H1 (cell line): ENCODE results near the gene PUS7L. TPM values are rescaled to one million over a fixed set of nuclear protein-coding genes. Genes with fewer than 3 reads are reported as not detected.

Experiments used
- CTCF ChIA-PET: fragments of 300-600 bp; sonication (Branson Sonifier 250); formaldehyde crosslinking; loops from one replicate; lab custom pipeline; 2021; ENCODE audit not compliant: partially characterized antibody; lab: Charles Lee
- POLR2A ChIA-PET: fragments of 300-600 bp; sonication (Branson Sonifier 250); formaldehyde crosslinking; loops from one replicate; lab custom pipeline; 2021; ENCODE audit warnings: inconsistent platforms; ENCODE audit not compliant: partially characterized antibody; lab: Charles Lee
- DNase-seq, 2 experiments: peaks; one replicate each; pipeline versions ENCODE4 v3.0.0 to v3.0.0-alpha.2; 2010 to 2022; ENCODE audit warnings: low spot score in 2 of 2, low read depth in 1 of 2, mixed read lengths in 1 of 2
- FAIRE-seq: peaks from 2 replicates; lab custom pipeline; 2011; peaks lifted over from hg19 to GRCh38; lab: Jason Lieb, UNC
- H2AFZ ChIP-seq: 2 replicates; pipeline ENCODE4 v1.8.1; 2012; ENCODE audit warnings: low read length, inconsistent platforms
- H2AK5ac ChIP-seq: 2 replicates; pipeline ENCODE4 v1.6.1; 2013; ENCODE audit warnings: low read depth, low read length
- H2BK120ac ChIP-seq: replicated peaks from 2 replicates; pipeline ENCODE3; 2013; ENCODE audit warnings: low read depth, low read length, inconsistent platforms
- H2BK12ac ChIP-seq: 2 replicates; pipeline ENCODE4 v1.6.1; 2013; ENCODE audit warnings: low read depth, low read length
- H2BK15ac ChIP-seq: 2 replicates; pipeline ENCODE4 v1.6.1; 2013; ENCODE audit warnings: low read length
- H2BK20ac ChIP-seq: 2 replicates; pipeline ENCODE4 v1.6.1; 2013; ENCODE audit warnings: low read length
- H2BK5ac ChIP-seq: 2 replicates; pipeline ENCODE4 v1.6.1; 2013; ENCODE audit warnings: low read depth, low read length
- H3K14ac ChIP-seq: 2 replicates; pipeline ENCODE4 v1.6.1; 2013; ENCODE audit warnings: inconsistent platforms; ENCODE audit not compliant: insufficient read length
- H3K18ac ChIP-seq: 2 replicates; pipeline ENCODE4 v1.6.1; 2013; ENCODE audit warnings: low read length; ENCODE audit errors: extremely low read depth
- H3K23ac ChIP-seq: 2 replicates; pipeline ENCODE4 v1.6.1; 2013; ENCODE audit warnings: inconsistent platforms; ENCODE audit not compliant: insufficient read length
- H3K23me2 ChIP-seq: 2 replicates; pipeline ENCODE4 v1.6.1; 2013; ENCODE audit warnings: low read depth, low read length
- H3K27ac ChIP-seq: 2 replicates; pipeline ENCODE4 v1.6.1; 2011; ENCODE audit warnings: low read depth, low read length, inconsistent platforms
- H3K27me3 ChIP-seq, 4 experiments: replicated peaks in 1 of 4; 1 replicate in 1 of 4; 2 replicates in 3 of 4; pipeline versions ENCODE4 v1.6.1 to v1.8.1; 2011 to 2013; ENCODE audit warnings: low read length in 3 of 4, mild to moderate bottlenecking in 3 of 4, inconsistent platforms in 2 of 4, mixed read lengths in 2 of 4, moderate library complexity in 1 of 4; ENCODE audit not compliant: control insufficient read depth in 3 of 4, insufficient read depth in 3 of 4; ENCODE audit errors: extremely low read depth in 1 of 4
- H3K36me3 ChIP-seq, 4 experiments: 2 replicates each; pipeline versions ENCODE4 v1.6.1 to v1.8.1; 2011 to 2013; ENCODE audit warnings: mild to moderate bottlenecking in 4 of 4, low read length in 3 of 4, moderate library complexity in 2 of 4, control low read depth in 1 of 4, inconsistent platforms in 1 of 4; ENCODE audit not compliant: insufficient read depth in 4 of 4, control insufficient read depth in 2 of 4
- H3K4ac ChIP-seq: replicated peaks from 2 replicates; pipeline ENCODE3; 2013; ENCODE audit warnings: low read length, low read depth, mixed read lengths, inconsistent platforms; ENCODE audit not compliant: insufficient read length
- H3K4me1 ChIP-seq, 4 experiments: replicated peaks in 1 of 4; 1 replicate in 1 of 4; 2 replicates in 3 of 4; pipeline versions ENCODE4 v1.6.1 to v1.8.1; 2011 to 2013; ENCODE audit warnings: low read length in 3 of 4, inconsistent platforms in 2 of 4, mixed read lengths in 1 of 4; ENCODE audit not compliant: insufficient read depth in 4 of 4, control insufficient read depth in 3 of 4
- H3K4me2 ChIP-seq, 2 experiments: 2 replicates each; pipeline versions ENCODE4 v1.6.1 to v1.8.1; 2011 to 2013; ENCODE audit warnings: low read depth in 2 of 2, low read length in 2 of 2, control low read depth in 1 of 2, inconsistent platforms in 1 of 2, mild to moderate bottlenecking in 1 of 2; ENCODE audit not compliant: insufficient read depth in 1 of 2
- H3K4me3 ChIP-seq, 4 experiments: fragments of 200-600, 300-600 bp in 1 of 4; sonication (generic), shearing (Covaris generic), sonication (Bioruptor Twin) in 1 of 4; 2 replicates each; pipeline versions ENCODE4 v1.5.1 to v1.8.1; 2011 to 2016; ENCODE audit warnings: low read length in 4 of 4, low read depth in 3 of 4, control low read depth in 2 of 4, inconsistent platforms in 2 of 4, mild to moderate bottlenecking in 2 of 4, mixed read lengths in 1 of 4, moderate library complexity in 1 of 4; ENCODE audit not compliant: insufficient read depth in 2 of 4; ENCODE audit errors: extremely low read depth in 1 of 4
- H3K56ac ChIP-seq: replicated peaks from 2 replicates; pipeline ENCODE3; 2013; ENCODE audit warnings: low read depth, mild to moderate bottlenecking, mixed read lengths, low read length, inconsistent platforms; ENCODE audit not compliant: insufficient read length
- H3K79me1 ChIP-seq: 2 replicates; pipeline ENCODE4 v1.6.1; 2013; ENCODE audit warnings: low read depth, low read length, control low read depth
- H3K79me2 ChIP-seq, 2 experiments: 2 replicates each; pipeline versions ENCODE4 v1.6.1 to v1.8.1; 2012 to 2013; ENCODE audit warnings: low read length in 2 of 2, mild to moderate bottlenecking in 2 of 2, inconsistent platforms in 1 of 2; ENCODE audit not compliant: insufficient read depth in 2 of 2, control insufficient read depth in 1 of 2
- H3K9ac ChIP-seq, 4 experiments: replicated peaks in 1 of 4; 1 replicate in 1 of 4; 2 replicates in 3 of 4; pipeline versions ENCODE4 v1.6.1 to v1.8.1; 2011 to 2013; ENCODE audit warnings: low read depth in 3 of 4, low read length in 3 of 4, control low read depth in 2 of 4, mild to moderate bottlenecking in 2 of 4, moderate library complexity in 2 of 4, inconsistent platforms in 1 of 4; ENCODE audit errors: extremely low read depth in 1 of 4
- H3K9me3 ChIP-seq, 2 experiments: 2 replicates each; pipeline versions ENCODE4 v1.6.1 to v1.8.1; 2012 to 2013; ENCODE audit warnings: mild to moderate bottlenecking in 2 of 2, moderate library complexity in 2 of 2, control low read depth in 1 of 2, inconsistent platforms in 1 of 2, low read depth in 1 of 2, low read length in 1 of 2, mixed read lengths in 1 of 2; ENCODE audit not compliant: insufficient read depth in 2 of 2
- H4K20me1 ChIP-seq, 2 experiments: replicated peaks in 1 of 2; 2 replicates each; pipeline versions ENCODE3 to v1.8.1; 2011 to 2013; ENCODE audit warnings: inconsistent platforms in 2 of 2, low read length in 2 of 2, mild to moderate bottlenecking in 1 of 2; ENCODE audit not compliant: insufficient read depth in 2 of 2, control insufficient read depth in 1 of 2
- H4K5ac ChIP-seq: 2 replicates; pipeline ENCODE4 v1.6.1; 2013; ENCODE audit warnings: low read length, low read depth, mixed read lengths, inconsistent platforms; ENCODE audit not compliant: insufficient read length
- H4K8ac ChIP-seq: 2 replicates; pipeline ENCODE4 v1.8.0; 2013; ENCODE audit warnings: mild to moderate bottlenecking, moderate library complexity, low read length, inconsistent platforms; ENCODE audit not compliant: insufficient read depth; ENCODE audit errors: extremely low read depth
- H4K91ac ChIP-seq: replicated peaks from 2 replicates; pipeline ENCODE3; 2013; ENCODE audit warnings: low read length, mixed read lengths, inconsistent platforms; ENCODE audit not compliant: insufficient read length
- ASH2L ChIP-seq: fragments of 200-600, 300-600 bp; sonication (generic); IDR thresholded peaks from one replicate; pipeline ENCODE4 v1.7.1; 2017; ENCODE audit warnings: low read length
- CBX8 ChIP-seq: fragments of 300-800, 300-1000 bp; sonication (generic); IDR thresholded peaks from 2 replicates; pipeline ENCODE4 v1.7.1; 2016; ENCODE audit warnings: low read depth, low read length, borderline replicate concordance
- CEBPB ChIP-seq: IDR thresholded peaks from 2 replicates; pipeline ENCODE4 v1.6.1; 2012; ENCODE audit warnings: low read depth, low read length
- E2F6 ChIP-seq: IDR thresholded peaks from 2 replicates; pipeline ENCODE4 v1.6.1; 2012; ENCODE audit warnings: inconsistent platforms
- EZH2 ChIP-seq: fragments of 200-600 bp; sonication (generic); IDR thresholded peaks from 2 replicates; pipeline ENCODE4 v1.7.1; 2012; ENCODE audit warnings: low read depth, mild to moderate bottlenecking, moderate library complexity, low read length, inconsistent platforms; ENCODE audit not compliant: severe bottlenecking
- JUND ChIP-seq: IDR thresholded peaks from 2 replicates; pipeline ENCODE4 v1.6.1; 2011; ENCODE audit warnings: mild to moderate bottlenecking, improper control_type of control experiment, low read length
- KDM5A ChIP-seq: fragments of 200-600 bp; IDR thresholded peaks from 2 replicates; pipeline ENCODE4 v1.7.1; 2012; ENCODE audit warnings: mild to moderate bottlenecking, low read length, inconsistent platforms, mixed read lengths
- SIN3A ChIP-seq, 2 experiments: IDR thresholded peaks in 1 of 2; conservative IDR thresholded peaks in 1 of 2; 2 replicates each; pipeline ENCODE4 v1.6.1; 2011 to 2012; ENCODE audit warnings: low read length in 2 of 2, improper control_type of control experiment in 1 of 2, low read depth in 1 of 2, mild to moderate bottlenecking in 1 of 2
- SP2 ChIP-seq: IDR thresholded peaks from 2 replicates; pipeline ENCODE4 v1.6.1; 2012; ENCODE audit warnings: mild to moderate bottlenecking, low read length, inconsistent platforms
- TBP ChIP-seq: IDR thresholded peaks from 2 replicates; pipeline ENCODE4 v1.6.1; 2011; ENCODE audit warnings: low read depth, low read length, improper control_type of control experiment
- WGBS, 2 experiments: shearing (Covaris generic) in 1 of 2; methylation state at CpG; one replicate each; pipeline versions ENCODE4 v1.1.6 to v1.1.7; 2013 to 2015; ENCODE audit warnings: low lambda C conversion rate in 2 of 2, mixed read lengths in 2 of 2, inconsistent platforms in 1 of 2, low coverage in 1 of 2, missing lambda C conversion rate in 1 of 2; ENCODE audit not compliant: insufficient replicate concordance in 2 of 2, insufficient coverage in 1 of 2, insufficient read length in 1 of 2; ENCODE audit errors: extremely low coverage in 1 of 2, missing lambda C conversion rate in 1 of 2; 5-methylcytosine and 5-hydroxymethylcytosine counted together
- polyA plus RNA-seq, 7 experiments: library from polyadenylated mRNA; depleted of rRNA in 3 of 7; stranded (reverse) in 5 of 7; unstranded in 2 of 7; fragments of >200 nt in 5 of 7; fragments of 200-250 nt in 2 of 7; gene quantifications; 1 replicate in 5 of 7; 2 replicates in 1 of 7; 4 replicates in 1 of 7; pipeline versions ENCODE4 v1.2.1 to v1.2.3, GENCODE V29; 2011 to 2013; ENCODE audit warnings: missing spikeins in 2 of 7, mixed read lengths in 2 of 7
- total RNA-seq: library from RNA; stranded (reverse); fragmentation: NEBNext Ultra II Directional; extraction: Animal tissue kit (Norgen Biotek cat#: 25700); gene quantifications from 2 replicates; pipeline ENCODE4 v1.2.1, GENCODE V29; 2021

The PUS7L gene
- total and polyA plus RNA-seq, 2 of the 8 experiments (the other 6 are each of a cell fraction or from before 2014, with no cell fraction given): 3.6 to 26.8 TPM

DNA sequence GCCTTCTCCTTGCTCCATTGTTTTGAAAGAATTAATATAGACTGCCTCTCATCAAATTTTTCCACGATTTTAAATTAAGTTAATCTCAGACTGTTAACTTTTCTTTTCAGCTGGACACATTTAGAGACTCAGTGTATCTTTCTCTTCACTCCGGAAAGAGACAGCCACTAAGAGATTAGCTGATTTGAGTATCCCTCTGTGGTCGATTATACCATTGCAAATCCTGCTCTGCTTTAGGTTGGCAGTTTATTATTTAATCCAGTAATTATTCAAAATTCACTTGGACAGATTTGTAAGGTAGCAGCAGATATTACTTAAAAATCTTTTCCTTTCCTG lies 48.1 kb upstream of the PUS7L start:
- no peaks in the 10 kb centered on the region for H3K9me3 ChIP-seq
- FAIRE-seq (no peak), DNase-seq (no peak)
- H2AFZ ChIP-seq: peak overlapping the region; percentile 72; the same call in 1 of the 2 replicates
- no peak overlapping the region for H3K18ac ChIP-seq
- no peak overlapping the region for H2AK5ac ChIP-seq
- peak overlapping the region; percentile 85 to 93 (median 87); a peak in 6 of 7 replicates for H3K9ac ChIP-seq
- no peak overlapping the region for H4K8ac ChIP-seq
- no peak overlapping the region for H2BK15ac ChIP-seq
- WGBS, 2 experiments: 34% methylated on average over 3 of the region's 3 CpGs; no CpG with 5 or more reads in 1 of the 2 experiments
- H3K79me2 ChIP-seq: peaks cover 0 to 25% of the 10 kb centered on the region in 2 experiments; a peak in 2 of 4 replicates
- H3K14ac ChIP-seq: no peak overlapping the region
- H4K5ac ChIP-seq: peak overlapping the region; percentile 88
- H2BK20ac ChIP-seq: no peak overlapping the region
- H3K36me3 ChIP-seq: peaks cover 0 to 20% (median 2%) of the 10 kb centered on the region in 4 experiments; a peak in 2 of 8 replicates
- H3K27ac ChIP-seq: peak overlapping the region; percentile 87; the same call in 1 of the 2 replicates
- no peak overlapping the region for H2BK120ac ChIP-seq
- TF ChIP-seq CBX8 (no peak), JUND (no peak), TBP (no peak), ASH2L (no peak), E2F6 (no peak), EZH2 (no peak), KDM5A (no peak), CEBPB (no peak), SIN3A (conservative IDR thresholded peaks at IDR 0.05 in 1 of 2, IDR thresholded peaks at IDR 0.05 in 1 of 2; ENCODE audit: low read depth in 1 of 2, low read length in 2 of 2) (no peak), SP2 (no peak)
- no peak overlapping the region for H3K23ac ChIP-seq
- H4K91ac ChIP-seq: no peak overlapping the region
- H3K4me2 ChIP-seq: peak overlapping the region; percentile 65 to 71
- H4K20me1 ChIP-seq: no peaks in the 10 kb centered on the region
- H2BK12ac ChIP-seq: no peak overlapping the region
- peaks cover 0 to 3% (median 0%) of the 10 kb centered on the region in 4 experiments; a peak in 1 of 7 replicates for H3K4me1 ChIP-seq
- no peak overlapping the region for H2BK5ac ChIP-seq
- POLR2A ChIA-PET: interaction anchor here (1.2 to 3.3 kb wide), 12 partner anchors 9 to 113 kb away, joined by 3 to 24 read pairs (median 6); partner anchors contain the start of gene TMEM117
- H3K79me1 ChIP-seq: no peaks in the 10 kb centered on the region
- peak overlapping the region; percentile 53 to 98 (median 78) for H3K4me3 ChIP-seq
- no peak overlapping the region for H3K56ac ChIP-seq
- no peak overlapping the region for H3K4ac ChIP-seq
- H3K27me3 ChIP-seq: no peaks in the 10 kb centered on the region
- CTCF ChIA-PET: interaction anchor here (1.0 to 3.9 kb wide), 6 partner anchors 8 to 76 kb away, joined by 3 to 28 read pairs (median 5); no protein-coding TSS in a partner anchor
- H3K23me2 ChIP-seq: peaks cover 2% of the 10 kb centered on the region; the same call in 1 of the 2 replicates
